ENCODE measurements around the gene ADM2.

Gene ADM2

DNA sequence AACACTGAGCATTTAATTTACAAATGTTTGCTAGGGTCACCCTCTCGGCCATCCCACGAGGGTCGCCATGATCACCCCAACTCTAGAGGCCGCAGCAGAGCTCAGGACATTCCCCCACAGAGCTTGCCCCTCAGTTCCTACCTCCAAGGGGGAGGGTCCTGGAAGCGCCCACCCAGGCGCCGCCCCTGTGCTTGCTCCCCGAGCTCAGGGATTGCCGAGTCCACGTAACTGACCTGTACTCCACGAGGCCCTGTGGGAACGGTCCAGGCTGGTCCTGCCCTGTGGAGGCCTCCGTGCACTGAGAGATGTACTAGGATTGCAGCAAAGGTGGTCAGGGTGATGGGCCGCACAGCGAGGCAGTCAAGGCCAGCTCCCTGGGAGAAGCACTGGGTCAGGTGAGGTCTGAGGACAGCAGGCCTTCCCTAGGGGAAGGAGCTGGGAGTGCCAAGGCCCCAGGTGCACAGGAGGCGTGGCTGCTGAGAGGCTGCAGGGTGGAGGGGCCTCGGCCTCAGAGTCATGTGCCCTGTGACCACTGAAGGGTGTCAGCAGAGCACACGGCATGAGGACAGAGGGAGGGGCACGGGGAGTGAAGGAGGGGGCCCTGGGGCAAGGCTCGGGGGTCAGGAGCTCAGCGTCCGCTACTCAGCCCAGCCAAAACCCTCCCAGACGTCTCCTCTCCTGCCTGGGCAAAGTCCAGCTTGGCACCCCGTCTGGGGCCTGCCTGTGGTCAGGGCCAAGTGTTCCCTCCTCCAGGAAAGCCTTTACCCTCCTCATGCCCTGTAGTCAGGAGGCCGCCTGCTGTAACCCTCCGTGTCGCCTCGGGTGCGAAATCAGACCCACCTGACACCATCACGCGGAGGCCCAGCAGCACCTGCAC is 2.9 kb downstream of the ADM2 start:
- no peak for DNase-seq (ENCODE audit: low read depth in 3 of 3)

DNA sequence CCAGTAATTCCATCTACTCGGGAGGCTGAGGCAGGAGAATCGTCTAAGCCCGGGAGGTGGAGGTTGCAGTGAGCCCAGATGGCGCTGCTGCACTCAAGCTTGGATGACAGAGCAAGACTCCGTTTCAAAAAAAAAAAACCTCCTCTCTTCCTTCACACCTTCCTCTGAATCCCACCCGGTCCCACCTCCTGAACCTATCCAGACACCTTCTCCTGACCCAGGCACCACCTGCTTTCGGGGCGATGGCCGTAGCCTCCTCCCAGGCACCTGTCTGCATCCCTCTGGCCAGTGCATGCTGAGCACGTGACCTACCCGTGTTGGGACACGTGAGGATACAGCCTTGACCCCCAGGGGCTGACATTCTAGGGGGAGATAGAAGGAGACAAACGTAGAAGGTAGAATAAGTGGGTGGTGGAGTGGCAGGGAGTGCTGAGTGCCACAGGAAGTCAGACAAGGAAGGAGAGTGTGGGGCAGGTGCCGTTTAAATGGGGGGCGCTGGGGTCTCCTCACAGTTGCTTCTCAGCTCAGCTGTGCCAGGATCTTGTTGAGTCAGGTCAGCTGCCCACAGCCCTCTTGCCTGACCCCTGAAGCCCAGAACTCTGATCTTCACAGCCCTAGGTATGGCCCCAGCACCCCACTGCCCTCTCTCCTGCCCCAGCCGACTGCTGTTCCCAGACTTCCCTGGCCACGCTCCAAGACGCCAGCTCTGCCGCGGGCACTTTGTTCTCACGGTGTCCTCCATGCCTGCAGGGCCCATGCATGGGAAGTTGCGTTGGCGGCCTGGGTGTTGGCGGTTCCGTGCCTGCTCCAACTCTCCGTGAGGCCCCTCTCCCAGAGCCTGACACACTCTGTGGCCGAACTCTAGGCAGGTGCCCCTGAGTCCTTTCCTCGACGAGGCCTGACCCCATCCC is 4.1 kb downstream of the ADM2 start:
- DNase-seq (ENCODE audit: low read depth in 3 of 3), result no peak

DNA sequence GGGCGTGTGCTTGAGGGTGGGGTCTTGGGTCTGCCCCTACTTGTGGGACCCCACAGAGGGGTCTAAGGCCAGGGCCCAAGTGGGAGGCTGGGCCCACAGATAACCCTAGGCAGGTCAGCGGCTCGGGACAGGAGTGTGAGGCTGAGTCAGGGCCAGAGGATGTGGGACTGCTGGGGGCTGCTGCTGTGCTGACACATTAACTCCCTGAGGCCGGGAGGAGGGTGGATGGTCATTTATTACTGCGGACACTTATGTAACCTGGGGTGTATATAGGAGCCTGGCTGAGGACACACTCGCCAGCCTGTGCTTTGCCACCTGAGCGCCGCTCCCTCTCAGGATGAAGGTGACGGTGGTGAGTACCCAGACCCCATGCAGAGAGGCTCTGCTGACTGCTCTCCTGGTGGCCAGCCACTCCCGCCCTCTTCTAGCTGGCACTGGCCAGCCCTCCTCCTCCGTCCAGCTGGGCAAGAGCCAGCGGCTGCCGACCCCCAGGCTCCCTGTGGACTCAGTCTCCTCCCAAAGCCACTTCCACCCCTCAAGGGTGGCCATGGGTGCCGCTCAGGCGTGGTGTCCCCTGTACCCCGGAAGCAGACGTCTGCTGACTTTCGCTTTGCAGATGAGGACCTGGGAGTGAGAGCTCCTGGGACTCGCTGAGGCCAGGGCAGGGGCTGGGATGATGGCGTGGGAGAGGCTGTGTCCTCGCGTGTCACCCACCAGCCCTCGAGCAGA is 5.4 kb downstream of the ADM2 start, which contains the start of gene MIOX:
Gene MIOX (plus strand): TSS at position 299 of the 729 bp plus-strand sequence. CDS start 39 bp downstream, at position 338.
- DNase-seq (ENCODE audit: low read depth in 3 of 3), result no peak

DNA sequence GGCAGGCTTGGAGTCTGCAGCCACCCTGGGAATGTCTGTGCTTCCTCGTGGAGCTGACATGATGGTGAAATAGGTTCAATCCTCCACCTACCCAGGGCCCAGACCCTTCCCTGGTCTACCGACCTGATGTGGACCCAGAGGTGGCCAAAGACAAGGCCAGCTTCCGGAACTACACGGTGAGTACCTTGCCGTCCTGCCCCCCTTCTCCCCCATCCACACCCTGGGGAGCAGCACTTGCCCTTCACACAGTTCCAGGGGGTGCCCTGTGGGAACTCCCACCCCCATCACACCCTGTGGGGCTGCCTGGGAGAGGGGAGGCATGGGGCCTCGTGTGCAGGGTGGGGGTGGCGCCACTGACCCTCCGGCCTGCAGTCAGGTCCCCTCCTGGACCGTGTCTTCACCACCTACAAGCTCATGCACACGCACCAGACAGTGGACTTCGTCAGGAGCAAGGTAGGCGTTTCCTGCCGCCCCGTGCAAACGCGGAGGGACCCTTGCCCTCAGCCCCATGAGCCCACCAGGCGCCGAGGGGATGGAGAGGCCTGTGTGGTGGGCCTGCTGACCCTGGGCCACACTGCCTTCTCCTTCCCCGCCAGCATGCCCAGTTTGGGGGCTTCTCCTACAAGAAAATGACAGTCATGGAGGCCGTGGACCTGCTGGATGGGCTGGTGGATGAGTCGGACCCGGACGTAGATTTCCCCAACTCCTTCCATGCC is 6.1 kb downstream of the ADM2 start:
- no peak for DNase-seq (ENCODE audit: low read depth in 3 of 3)

DNA sequence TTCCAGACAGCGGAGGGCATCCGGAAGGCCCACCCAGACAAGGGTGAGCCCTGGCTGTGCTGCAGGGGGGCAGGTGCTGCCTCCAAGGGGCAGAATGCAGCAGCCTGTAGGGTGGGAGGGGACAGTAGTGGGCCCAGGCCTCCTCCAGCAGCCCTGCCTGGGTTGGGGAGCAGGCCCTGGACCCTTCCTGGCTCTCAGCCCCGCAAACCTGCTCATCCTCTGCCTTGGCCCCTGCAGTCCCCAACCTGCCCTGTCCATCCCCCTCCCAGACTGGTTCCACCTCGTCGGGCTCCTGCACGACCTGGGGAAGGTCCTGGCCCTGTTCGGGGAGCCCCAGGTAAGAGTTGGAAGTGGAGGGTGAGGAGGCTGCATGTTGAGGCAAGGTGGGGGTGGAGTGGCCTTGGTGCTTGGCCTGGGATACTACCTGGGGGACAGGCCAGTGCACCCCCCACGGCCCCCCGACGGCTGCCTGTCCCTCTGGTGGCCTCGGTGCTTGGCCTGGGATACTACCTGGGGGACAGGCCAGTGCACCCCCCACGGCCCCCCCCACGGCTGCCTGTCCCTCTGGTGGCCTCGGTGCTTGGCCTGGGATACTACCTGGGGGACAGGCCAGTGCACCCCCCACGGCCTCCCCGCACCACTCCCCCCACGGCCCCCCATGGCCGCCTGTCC is 6.8 kb downstream of the ADM2 start:
- DNase-seq (ENCODE audit: low read depth in 3 of 3), result no peak

DNA sequence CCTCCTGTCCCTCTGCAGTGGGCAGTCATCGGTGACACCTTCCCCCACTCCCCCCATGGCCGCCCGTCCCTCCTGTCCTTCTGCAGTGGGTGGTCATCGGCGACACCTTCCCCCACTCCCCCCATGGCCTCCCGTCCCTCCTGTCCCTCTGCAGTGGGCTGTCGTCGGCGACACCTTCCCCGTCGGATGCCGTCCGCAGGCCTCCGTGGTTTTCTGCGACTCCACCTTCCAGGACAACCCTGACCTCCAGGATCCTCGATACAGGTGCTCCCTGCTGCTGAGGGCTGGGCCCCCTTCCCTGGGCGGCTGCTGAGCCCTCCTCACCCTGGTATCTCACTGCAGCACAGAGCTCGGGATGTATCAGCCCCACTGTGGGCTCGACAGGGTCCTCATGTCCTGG is 7.5 kb downstream of the ADM2 start:
- no peak for DNase-seq (ENCODE audit: low read depth in 3 of 3)

DNA sequence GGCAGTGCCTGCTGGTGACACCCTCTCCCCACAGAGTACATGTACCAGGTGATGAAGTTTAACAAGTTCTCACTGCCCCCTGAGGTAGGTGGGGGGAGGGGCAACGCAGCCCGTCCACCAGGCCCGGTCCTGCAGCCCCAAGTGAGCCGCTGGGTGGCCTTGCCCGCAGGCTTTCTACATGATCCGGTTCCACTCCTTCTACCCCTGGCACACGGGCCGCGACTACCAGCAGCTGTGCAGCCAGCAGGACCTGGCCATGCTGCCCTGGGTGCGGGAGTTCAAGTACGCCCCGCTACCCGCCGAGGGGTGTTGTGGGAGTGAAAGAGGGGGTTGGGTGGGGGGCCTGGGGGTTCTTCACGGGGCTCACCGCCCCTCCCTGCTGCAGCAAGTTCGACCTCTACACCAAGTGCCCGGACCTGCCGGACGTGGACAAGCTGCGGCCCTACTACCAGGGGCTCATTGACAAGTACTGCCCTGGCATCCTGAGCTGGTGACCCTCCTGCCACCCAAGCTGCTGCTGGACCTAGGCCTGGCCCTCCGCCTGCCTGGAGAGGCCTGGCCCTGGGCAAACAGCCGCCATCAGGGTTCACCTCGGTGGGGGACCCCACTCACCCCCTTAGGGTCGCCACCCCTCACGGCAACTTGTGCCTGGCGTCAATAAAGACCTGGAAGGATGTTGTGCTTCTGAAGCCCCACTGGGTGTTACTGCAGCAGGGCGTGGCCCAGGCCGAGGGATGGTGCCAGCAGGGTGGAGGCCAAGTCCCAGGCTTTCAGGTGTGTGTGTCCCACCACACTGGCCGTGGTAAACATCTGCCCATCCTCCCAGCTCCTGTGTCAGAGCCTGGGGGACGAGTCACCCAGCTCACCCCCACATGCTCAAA is 8.3 kb downstream of the ADM2 start:
- no peak for DNase-seq (ENCODE audit: low read depth in 3 of 3)

DNA sequence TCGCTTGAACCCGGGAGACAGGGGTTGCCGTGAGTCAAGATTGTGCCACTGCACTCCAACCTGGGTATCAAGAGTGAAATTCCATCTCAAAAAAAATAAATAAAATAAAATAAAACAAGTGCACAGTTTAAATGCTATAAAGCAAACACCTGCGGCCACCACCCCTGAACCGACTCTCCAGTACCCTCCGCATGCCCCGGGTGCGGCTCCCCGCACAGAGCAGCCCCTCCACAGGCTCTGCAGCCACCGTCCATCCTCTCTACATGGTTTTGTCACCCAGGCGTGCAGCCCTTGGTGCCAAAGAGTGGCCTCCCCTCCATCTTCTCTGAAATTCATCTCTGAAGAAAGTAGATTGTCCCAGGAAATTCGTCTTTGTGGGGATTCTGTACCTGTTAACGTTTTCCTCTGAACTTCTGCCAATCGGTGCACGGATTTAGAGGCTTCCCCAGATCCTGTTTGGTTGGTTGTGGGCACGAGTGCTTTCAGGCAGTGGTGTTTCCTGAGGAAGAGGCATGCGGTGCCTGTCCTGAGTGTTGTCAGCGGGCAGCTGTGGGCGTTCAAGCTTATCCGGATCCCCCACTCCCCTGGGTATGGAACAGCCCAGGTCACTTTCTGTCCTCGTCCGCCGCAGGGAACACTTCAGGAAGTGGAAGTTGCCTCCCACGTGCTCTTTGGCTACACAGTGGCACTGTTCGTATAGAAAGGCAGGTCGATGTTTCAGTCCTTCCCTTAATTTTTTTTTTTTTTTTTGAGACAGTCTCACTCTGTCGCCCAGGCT is 9.4 kb downstream of the ADM2 start:
- no peak for DNase-seq (ENCODE audit: low read depth in 3 of 3)

DNA sequence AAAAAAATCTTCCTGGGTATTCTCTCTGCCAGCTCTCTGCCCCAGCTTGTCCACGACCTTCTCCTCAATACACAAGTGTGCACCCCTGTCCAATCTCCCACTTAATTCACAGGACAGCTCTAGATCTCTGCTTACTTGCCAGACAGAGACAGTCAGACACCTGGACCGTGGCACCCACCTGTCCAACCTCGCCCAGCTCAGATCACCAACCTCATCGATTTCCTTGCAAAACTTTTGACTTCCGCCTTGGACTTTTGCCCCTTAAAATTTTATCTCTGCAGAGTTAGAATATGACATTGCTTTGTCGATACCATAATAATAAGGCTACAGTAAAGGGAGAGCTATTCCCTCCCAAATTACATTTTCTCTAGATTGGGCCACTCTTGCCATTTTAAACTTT is 15.8 kb downstream of the ADM2 start:
- DNase-seq (ENCODE audit: low read depth in 3 of 3), result no peak

DNA sequence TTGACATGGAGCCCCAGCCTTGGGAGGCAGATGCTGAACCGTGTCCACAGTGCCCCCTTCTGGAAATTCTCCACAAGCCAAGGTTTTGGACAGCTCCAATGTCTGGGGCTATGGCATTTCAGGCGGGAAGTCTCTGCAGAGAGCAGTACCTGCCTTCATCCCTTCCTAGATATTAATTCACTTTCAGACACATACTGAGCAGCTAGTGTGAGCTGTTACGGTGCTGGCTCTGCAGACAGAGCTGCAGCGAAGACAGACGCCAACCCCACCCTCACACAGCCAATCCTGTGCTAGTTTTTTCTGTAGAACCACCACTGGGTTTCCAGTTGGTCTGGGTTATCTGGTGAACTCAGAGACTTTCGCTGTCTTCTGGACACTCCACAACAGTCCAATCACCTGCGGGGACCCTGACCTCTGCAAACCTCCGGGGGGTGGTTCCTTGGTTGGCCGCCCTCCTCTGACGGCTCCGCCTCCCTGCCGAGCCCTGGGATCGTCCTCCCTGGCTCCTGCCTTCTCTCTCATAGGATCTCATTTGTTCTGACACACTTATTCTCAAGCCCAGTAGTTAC is 17.1 kb downstream of the ADM2 start:
- peak; percentile 34 to 59 (median 41) for DNase-seq (ENCODE audit: low read depth in 3 of 3)

DNA sequence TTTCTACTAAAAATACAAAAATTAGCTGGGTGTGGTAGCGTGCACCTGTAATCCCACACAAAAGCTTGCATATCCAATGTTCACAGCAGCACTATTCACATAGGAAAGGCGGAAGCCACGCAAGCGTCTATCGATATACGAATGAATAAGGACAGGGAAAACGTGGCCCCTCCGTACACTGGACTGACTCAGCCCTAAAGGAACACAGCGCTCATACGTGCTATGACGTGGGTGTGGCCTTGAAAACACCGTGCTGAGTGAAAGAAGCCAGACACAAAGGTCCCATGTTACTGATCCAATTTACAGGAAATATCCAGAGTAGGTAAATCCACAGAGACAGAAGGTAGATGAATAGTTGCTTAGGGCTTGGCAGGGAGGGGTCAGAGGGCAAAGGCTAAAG is 19.1 kb downstream of the ADM2 start:
- no peak for DNase-seq (ENCODE audit: low read depth in 3 of 3)

DNA sequence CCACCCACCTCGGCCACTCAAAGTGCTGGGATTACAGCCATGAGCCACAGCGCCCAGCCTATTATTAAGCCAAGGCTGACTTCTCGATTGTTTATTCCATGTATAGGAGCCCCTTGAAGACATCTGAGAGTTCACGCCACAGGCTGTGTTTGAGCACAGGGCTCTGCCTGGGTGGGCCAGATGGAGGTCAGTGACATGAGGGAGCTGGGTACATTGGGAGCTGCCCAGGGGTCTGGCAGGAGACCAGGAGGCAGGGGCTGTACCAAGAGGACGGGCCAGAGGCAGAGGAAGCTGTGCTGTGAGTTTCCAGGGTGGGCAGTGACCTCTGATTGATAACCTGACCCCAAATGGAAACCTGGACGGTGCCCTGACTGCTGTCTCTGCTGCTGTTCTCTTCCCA is 20.8 kb downstream of the ADM2 start:
- no peak for DNase-seq (ENCODE audit: low read depth in 3 of 3)

DNA sequence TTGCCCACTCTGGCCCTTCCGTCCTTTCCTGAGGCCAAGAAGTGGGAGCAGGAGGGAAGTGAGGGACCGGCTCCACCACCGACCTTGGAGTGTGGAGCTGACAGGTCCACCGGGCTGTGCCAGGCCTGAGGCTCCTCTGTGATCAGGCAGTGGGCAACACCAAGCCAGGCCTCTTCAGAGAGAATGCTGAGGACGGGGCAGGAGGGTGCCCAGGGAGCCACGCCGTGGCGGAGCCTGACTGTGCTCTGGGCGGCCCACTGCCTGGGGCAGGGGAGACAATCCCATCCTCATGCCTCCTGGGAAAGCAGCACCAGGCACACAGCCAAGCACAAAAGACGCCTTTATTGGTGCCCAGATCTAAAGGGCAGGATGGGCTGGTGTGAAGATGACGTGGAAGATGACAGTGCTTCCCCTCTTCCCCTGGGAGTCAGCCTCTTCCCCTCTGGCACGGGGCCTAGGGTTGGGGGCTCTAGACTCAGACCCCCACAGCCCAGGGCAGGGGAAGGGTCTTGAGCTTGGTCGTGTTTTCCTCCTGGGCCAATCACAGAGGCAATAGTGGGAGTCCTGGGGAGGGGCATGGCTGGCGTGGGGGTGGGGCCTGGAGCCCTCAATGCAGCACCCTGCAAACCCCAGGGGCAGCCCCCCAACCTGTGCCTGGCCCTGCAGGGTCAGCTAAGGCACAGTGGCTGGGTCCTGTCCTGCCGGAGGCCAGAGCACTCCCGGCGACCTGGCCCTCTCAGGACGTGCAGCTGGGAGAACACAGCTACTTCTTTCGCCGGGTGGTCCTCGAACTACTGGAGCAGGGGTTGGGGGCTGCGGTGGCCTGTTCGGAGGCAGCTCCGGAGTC is 21.5 kb downstream of the ADM2 start:
- DNase-seq (ENCODE audit: low read depth in 3 of 3), result no peak

DNA sequence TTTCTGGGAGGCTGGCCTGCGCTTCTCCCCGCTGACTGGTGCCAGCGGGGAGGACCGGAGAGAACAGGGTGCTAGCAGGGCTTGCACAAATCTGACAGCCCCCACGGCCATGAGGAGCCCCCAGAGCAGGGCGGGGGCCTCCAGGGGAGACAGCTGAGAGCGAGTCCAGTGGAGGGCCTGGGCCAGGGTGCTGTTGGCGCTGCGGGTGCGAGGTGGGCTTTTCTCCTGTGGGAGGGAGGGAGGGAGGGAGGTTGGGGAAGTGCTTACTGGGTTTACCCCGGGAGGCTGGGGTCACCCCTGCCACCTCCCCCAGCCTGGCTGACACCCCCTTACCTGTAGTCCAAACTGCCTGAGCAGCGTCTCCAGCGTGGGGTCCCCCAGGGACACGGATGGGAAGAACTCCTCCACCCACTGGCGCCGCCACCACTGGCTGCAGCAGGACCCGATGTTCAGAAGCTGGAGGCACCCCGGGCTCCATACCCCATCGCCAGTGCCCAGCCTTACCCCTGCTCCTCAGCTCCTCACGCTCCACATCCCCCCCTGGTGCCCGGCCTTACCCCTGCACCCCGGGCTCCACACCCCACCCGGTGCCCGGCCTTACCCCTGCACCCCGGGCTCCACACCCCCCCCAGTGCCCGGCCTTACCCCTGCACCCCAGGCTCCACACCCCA is 22.3 kb downstream of the ADM2 start:
- DNase-seq (ENCODE audit: low read depth in 3 of 3), result no peak

DNA sequence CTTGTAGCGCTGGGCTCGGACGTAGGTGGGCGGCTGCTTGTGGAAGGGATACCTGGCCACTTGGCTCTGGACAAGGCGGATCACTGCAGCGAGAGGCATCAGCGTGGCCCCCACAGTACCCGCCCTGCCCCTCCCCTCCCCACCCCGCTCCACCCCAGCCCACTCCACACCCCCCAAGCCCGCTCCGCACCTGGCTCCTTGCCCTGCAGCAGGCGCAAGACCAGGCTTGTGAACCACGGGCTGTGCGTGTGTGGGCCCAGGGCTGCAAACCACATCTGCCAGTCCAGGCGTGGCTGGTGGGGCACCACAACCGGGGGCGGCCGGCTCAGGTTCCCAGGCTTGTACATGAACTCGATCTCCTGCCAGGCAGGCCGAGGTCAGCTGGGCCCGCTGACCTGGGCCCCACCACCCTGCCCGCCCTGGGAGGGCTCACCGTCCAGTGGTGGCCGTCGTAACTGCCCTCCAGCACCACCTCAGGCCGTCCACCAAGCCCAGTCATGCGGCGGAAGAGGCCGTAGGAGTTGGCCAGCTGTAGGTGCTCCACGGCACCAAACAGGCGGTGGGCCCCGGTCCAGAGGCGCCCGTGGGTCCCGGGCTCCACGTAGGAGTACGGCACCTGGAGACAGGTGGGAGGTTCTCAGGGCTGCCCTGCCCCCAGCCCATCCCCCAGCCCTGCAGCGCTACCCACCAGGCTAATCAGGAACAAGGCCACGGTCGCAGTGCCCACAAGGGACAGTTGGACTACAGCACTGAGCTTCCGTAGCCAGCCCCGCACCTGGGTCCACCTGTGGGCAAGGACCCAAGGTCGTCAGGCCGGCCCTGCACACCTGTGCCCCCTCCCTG is 23.2 kb downstream of the ADM2 start:
- DNase-seq (ENCODE audit: low read depth in 3 of 3), result no peak

DNA sequence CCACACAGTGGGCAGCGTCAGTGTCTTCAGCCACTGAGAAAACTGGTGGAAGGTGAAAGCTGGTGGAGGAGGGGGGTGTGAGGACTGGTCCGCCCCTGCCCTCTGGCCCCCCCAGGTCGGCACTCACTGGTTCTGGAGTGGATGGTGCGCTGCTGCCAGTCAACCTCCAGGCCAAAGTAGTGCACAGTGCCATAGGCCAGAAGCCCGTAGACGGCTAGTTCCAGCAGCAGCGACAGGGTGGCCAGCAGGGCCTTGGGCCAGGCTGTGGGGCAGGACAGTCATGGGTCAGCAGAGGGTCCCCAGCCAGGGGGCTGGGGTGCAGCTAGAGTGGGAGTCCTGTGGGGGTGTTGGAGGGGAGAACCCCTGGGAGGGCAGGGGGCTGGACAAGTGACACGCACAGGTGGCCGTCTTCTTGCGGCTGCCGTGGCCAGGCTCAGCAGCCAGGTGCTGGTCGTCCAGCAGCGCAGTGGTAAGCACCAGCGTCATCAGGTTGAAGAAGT is 24.0 kb downstream of the ADM2 start:
- no peak for DNase-seq (ENCODE audit: low read depth in 3 of 3)

Measured in stimulated activated CD4-positive, alpha-beta T cell treated with anti-CD3 and anti-CD28 coated beads, TNF-alpha, amount 100 ng/mL, for 4 hours (primary cell).